Keratinocyte (primary cell): Measurements from ENCODE around the gene TAF11L5. TPM values are rescaled to one million over a fixed set of nuclear protein-coding genes. Genes with fewer than 3 reads are reported as not detected.
"Not testable (repeated sequence)": the region's sequence is repeated elsewhere in the genome, so short reads cannot be mapped to it uniquely, and the experiment has no call there.

Source experiments
- DNase-seq: peaks from one replicate; pipeline ENCODE4 v3.0.0-alpha.2; 2011; ENCODE audit warnings: low read depth, missing footprints, low spot score
- FAIRE-seq: peaks from 2 replicates; lab custom pipeline; 2011; peaks lifted over from hg19 to GRCh38; lab: Jason Lieb, UNC
- H2AFZ ChIP-seq: 2 replicates; pipeline ENCODE4 v1.6.0; 2012; ENCODE audit warnings: low read length, control low read depth, inconsistent platforms; ENCODE audit not compliant: control insufficient read depth
- H3K27ac ChIP-seq: 2 replicates; pipeline ENCODE4 v1.5.1; 2011; ENCODE audit warnings: low read length; ENCODE audit not compliant: control insufficient read depth, insufficient read depth
- H3K27me3 ChIP-seq: 3 replicates; pipeline ENCODE4 v1.6.0; 2011; ENCODE audit warnings: low read length; ENCODE audit not compliant: control insufficient read depth, insufficient read depth; ENCODE audit errors: extremely low read depth
- H3K36me3 ChIP-seq, 2 experiments: 2 replicates in 1 of 2; 3 replicates in 1 of 2; pipeline ENCODE4 v1.5.1; 2011; ENCODE audit warnings: low read length in 2 of 2, mild to moderate bottlenecking in 1 of 2; ENCODE audit not compliant: control insufficient read depth in 2 of 2, insufficient read depth in 2 of 2; ENCODE audit errors: extremely low read depth in 1 of 2
- H3K4me1 ChIP-seq: 3 replicates; pipeline ENCODE4 v1.5.1; 2011; ENCODE audit warnings: low read length; ENCODE audit not compliant: control insufficient read depth, insufficient read depth; ENCODE audit errors: extremely low read depth
- H3K4me2 ChIP-seq: 3 replicates; pipeline ENCODE4 v1.6.0; 2011; ENCODE audit warnings: low read depth, low read length; ENCODE audit not compliant: control insufficient read depth, insufficient read depth; ENCODE audit errors: extremely low read depth
- H3K4me3 ChIP-seq, 3 experiments: fragments of 200-600 bp in 1 of 3; sonication (generic) in 1 of 3; 2 replicates in 2 of 3; 3 replicates in 1 of 3; pipeline ENCODE4 v1.5.1; 2011 to 2016; ENCODE audit warnings: low read length in 3 of 3, mild to moderate bottlenecking in 3 of 3, control low read depth in 2 of 3, inconsistent platforms in 1 of 3, low read depth in 1 of 3, mixed read lengths in 1 of 3, mixed run types in 1 of 3, moderate library complexity in 1 of 3; ENCODE audit not compliant: control insufficient read depth in 2 of 3, insufficient read depth in 2 of 3; ENCODE audit errors: extremely low read depth in 1 of 3
- H3K79me2 ChIP-seq: 2 replicates; pipeline ENCODE4 v1.6.0; 2012; ENCODE audit warnings: low read length; ENCODE audit not compliant: control insufficient read depth, insufficient read depth
- H3K9ac ChIP-seq: 3 replicates; pipeline ENCODE4 v1.6.0; 2011; ENCODE audit warnings: low read length; ENCODE audit not compliant: control insufficient read depth, insufficient read depth; ENCODE audit errors: extremely low read depth
- H3K9me1 ChIP-seq: 3 replicates; pipeline ENCODE4 v1.6.0; 2011; ENCODE audit warnings: low read length; ENCODE audit not compliant: control insufficient read depth, insufficient read depth; ENCODE audit errors: extremely low read depth
- H3K9me3 ChIP-seq: 2 replicates; pipeline ENCODE4 v1.5.1; 2012; ENCODE audit warnings: low read depth, low read length; ENCODE audit not compliant: control insufficient read depth
- H4K20me1 ChIP-seq: 3 replicates; pipeline ENCODE4 v1.6.0; 2011; ENCODE audit warnings: low read length; ENCODE audit not compliant: control insufficient read depth, insufficient read depth; ENCODE audit errors: extremely low read depth
- EZH2 ChIP-seq: IDR thresholded peaks from one replicate; pipeline ENCODE4 v1.6.1; 2012; ENCODE audit warnings: inconsistent platforms, mild to moderate bottlenecking, low read length, moderate library complexity
- dilution Hi-C: fragments of 300-500 bp; cut with MboI; formaldehyde crosslinking; loops from one replicate; pipeline ENCODE4 v1.7.0; 2020; ENCODE audit warnings: low sequenced_read_pairs; ENCODE audit not compliant: extremely low pct_ligation_motif_present
- polyA plus RNA-seq, 5 experiments: library from polyadenylated mRNA; depleted of rRNA in 3 of 5; stranded (reverse) in 3 of 5; stranded (forward) in 1 of 5; unstranded in 1 of 5; fragments of >200 nt; gene quantifications; 1 replicate in 1 of 5; 2 replicates in 3 of 5; 3 replicates in 1 of 5; pipeline versions ENCODE4 v1.2.1 to v1.2.3, GENCODE V29; 2011 to 2012; ENCODE audit warnings: missing spikeins in 2 of 5, low read depth in 1 of 5, low replicate concordance in 1 of 5
- TF ChIP-seq, protein P1 (sequence below), 3 experiments: IDR thresholded peaks in 1 of 3; conservative IDR thresholded peaks in 1 of 3; optimal IDR thresholded peaks in 1 of 3; 2 replicates in 2 of 3; 3 replicates in 1 of 3; pipeline versions ENCODE3 to v1.5.1; 2011; ENCODE audit warnings: low read length in 3 of 3, mild to moderate bottlenecking in 3 of 3, moderate library complexity in 2 of 3, control low read depth in 1 of 3, inconsistent platforms in 1 of 3; ENCODE audit not compliant: insufficient read depth in 2 of 3; ENCODE audit errors: extremely low read depth in 1 of 3

Gene TAF11L5
- polyA plus RNA-seq, 1 donor (not counting 4 experiments of a cell fraction or from before 2014, with no cell fraction given): not detected

DNA sequence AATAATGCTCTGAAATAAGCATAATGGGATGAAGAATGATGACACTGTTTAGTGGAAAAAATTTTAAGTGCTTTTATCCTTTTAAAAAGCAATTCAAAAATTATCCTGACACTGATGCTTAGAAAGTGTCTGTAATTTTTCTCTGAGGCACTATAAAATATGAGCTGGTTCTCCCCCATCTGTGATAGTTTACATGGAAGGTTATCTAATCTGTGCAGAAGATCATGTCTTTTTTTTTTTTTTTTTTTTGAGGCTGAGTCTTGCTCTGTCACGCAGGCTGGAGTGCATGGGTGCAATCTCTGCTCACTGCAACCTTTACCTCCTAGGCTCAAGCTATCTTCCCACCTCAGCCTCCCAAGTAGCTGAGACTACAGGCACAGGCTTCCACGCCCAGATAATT, 42.2 kb upstream of the TAF11L5 start:
- no peak overlapping the region for H3K27ac ChIP-seq
- FAIRE-seq: no peak
- dilution Hi-C loops: no loop called here

DNA sequence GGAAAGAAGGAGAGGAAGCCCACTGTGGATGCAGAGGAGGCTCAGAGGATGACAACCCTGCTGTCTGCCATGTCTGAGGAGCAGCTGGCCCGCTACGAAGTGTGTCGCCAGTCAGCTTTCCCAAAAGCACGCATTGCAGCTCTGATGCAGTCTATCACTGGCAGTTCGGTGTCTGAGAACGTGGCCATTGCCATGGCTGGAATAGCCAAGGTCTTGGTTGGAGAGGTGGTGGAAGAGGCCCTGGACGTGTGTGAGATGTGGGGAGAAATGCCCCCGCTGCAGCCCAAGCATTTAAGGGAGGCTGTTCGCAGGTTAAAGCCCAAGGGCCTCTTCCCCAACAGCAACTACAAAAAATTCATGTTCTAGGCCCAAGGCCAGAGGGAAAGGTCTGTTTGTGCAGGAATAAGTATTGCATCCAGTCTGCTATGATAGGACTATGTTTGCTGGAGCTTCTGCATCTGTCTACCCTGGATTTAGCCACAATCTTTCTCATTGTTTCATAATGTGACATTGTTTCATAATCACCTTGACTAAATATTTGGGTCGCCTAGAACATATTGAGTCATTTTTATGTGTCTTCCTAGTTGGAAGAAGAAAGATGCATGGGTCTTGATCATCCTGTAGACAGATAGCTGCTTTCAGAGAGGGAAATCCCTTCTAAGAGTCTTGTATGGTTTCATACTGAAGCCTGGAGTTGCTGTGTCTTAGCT, 38.4 kb upstream of the TAF11L5 start:
- H3K9me3 ChIP-seq, H3K27me3 ChIP-seq, H3K79me2 ChIP-seq, H3K4me2 ChIP-seq, H4K20me1 ChIP-seq, H2AFZ ChIP-seq, H3K9ac ChIP-seq, H3K4me1 ChIP-seq, dilution Hi-C loops, H3K9me1 ChIP-seq, H3K36me3 ChIP-seq, H3K4me3 ChIP-seq, DNase-seq, FAIRE-seq, H3K27ac ChIP-seq: not testable (repeated sequence)

More for the DNA sequence above, 42.2 kb upstream of the TAF11L5 start:
- no peak overlapping the region for H3K9ac ChIP-seq
- no peaks in the 10 kb centered on the region for H3K36me3 ChIP-seq
- H2AFZ ChIP-seq: no peak overlapping the region
- H3K79me2 ChIP-seq: no peaks in the 10 kb centered on the region
- no peaks in the 10 kb centered on the region for H4K20me1 ChIP-seq
- H3K4me3 ChIP-seq: no peak overlapping the region
- no peaks in the 10 kb centered on the region for H3K9me1 ChIP-seq
- no peak overlapping the region for H3K4me2 ChIP-seq
- no peaks in the 10 kb centered on the region for H3K9me3 ChIP-seq
- no peaks in the 10 kb centered on the region for H3K27me3 ChIP-seq
- no peak for DNase-seq
- TF ChIP-seq, protein P1, sequence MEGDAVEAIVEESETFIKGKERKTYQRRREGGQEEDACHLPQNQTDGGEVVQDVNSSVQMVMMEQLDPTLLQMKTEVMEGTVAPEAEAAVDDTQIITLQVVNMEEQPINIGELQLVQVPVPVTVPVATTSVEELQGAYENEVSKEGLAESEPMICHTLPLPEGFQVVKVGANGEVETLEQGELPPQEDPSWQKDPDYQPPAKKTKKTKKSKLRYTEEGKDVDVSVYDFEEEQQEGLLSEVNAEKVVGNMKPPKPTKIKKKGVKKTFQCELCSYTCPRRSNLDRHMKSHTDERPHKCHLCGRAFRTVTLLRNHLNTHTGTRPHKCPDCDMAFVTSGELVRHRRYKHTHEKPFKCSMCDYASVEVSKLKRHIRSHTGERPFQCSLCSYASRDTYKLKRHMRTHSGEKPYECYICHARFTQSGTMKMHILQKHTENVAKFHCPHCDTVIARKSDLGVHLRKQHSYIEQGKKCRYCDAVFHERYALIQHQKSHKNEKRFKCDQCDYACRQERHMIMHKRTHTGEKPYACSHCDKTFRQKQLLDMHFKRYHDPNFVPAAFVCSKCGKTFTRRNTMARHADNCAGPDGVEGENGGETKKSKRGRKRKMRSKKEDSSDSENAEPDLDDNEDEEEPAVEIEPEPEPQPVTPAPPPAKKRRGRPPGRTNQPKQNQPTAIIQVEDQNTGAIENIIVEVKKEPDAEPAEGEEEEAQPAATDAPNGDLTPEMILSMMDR (optimal IDR thresholded peaks at IDR 0.05 in 1 of 3, IDR thresholded peaks at IDR 0.05 in 1 of 3, conservative IDR thresholded peaks at IDR 0.05 in 1 of 3; ENCODE audit: extremely low read depth in 1 of 3, insufficient read depth in 2 of 3, low read length in 3 of 3): no peak
- no peak for TF ChIP-seq EZH2
- no peaks in the 10 kb centered on the region for H3K4me1 ChIP-seq

GRCh38 chr5:17487174-17487512, 37.9 kb upstream of the TAF11L5 start:
- dilution Hi-C loops: no loop called here
- no peaks in the 10 kb centered on the region for H3K9me3 ChIP-seq
- no peaks in the 10 kb centered on the region for H3K36me3 ChIP-seq
- no peaks in the 10 kb centered on the region for H3K4me1 ChIP-seq
- H3K79me2 ChIP-seq: no peaks in the 10 kb centered on the region
- no peak overlapping the region for H3K4me2 ChIP-seq
- TF ChIP-seq, protein P1 (optimal IDR thresholded peaks at IDR 0.05 in 1 of 3, IDR thresholded peaks at IDR 0.05 in 1 of 3, conservative IDR thresholded peaks at IDR 0.05 in 1 of 3; ENCODE audit: extremely low read depth in 1 of 3, insufficient read depth in 2 of 3, low read length in 3 of 3): no peak
- TF ChIP-seq EZH2: no peak
- no peaks in the 10 kb centered on the region for H3K9me1 ChIP-seq
- no peak overlapping the region for H3K27ac ChIP-seq
- no peak overlapping the region for H2AFZ ChIP-seq
- no peak overlapping the region for H3K9ac ChIP-seq
- no peak for FAIRE-seq
- no peak for DNase-seq
- H3K27me3 ChIP-seq: no peaks in the 10 kb centered on the region
- no peaks in the 10 kb centered on the region for H4K20me1 ChIP-seq
- H3K4me3 ChIP-seq: no peak overlapping the region

DNA sequence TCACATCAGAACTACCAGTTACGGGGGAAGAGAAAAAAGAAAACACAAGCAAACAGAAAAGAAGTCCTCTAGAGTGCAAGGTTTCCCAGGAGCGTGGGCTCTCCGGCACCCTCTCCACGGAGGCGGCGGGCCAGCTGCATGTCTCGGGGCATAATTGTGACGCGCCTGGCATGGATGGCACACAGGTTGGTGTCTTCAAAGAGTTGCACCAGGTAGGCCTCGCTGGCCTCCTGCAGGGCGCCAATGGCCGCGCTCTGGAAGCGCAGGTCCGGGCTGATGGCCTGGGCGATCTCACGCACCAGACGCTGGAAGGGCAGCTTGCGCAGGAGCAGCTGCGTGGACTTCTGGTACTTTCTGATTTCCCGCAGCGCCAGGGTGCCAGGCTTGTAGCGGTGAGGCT, 33.8 kb upstream of the TAF11L5 start:
- H3K27me3 ChIP-seq, H3K27ac ChIP-seq, H3K4me1 ChIP-seq, H3K4me2 ChIP-seq, H4K20me1 ChIP-seq, H2AFZ ChIP-seq, dilution Hi-C loops, H3K9me3 ChIP-seq, FAIRE-seq, H3K4me3 ChIP-seq, DNase-seq, H3K79me2 ChIP-seq, H3K36me3 ChIP-seq, H3K9me1 ChIP-seq, H3K9ac ChIP-seq: not testable (repeated sequence)
